NK-92 (cell line): Measurements from ENCODE around the gene FREY1.
A peak's percentile ranks its signal among the peaks of the same experiment; 100 is the strongest.

Experiments used
- DNase-seq: peaks from one replicate; lab custom pipeline; 2025; ENCODE audit not compliant: unreplicated experiment; lab: John Stamatoyannopoulos, UW

FREY1 gene

GRCh38 chr11:45928535-45929215 is 21.6 kb upstream of the FREY1 start:
- DNase-seq: no peak

- DNase-seq: no peak
These were observed 20.8 kb upstream of the FREY1 start for GRCh38 chr11:45927684-45928413.

GRCh38 chr11:45927332-45927683 is 20.2 kb upstream of the FREY1 start:
- DNase-seq: no peak

- no peak for DNase-seq
These were observed 19.7 kb upstream of the FREY1 start for GRCh38 chr11:45926536-45927331.

GRCh38 chr11:45926001-45926401 is 18.9 kb upstream of the FREY1 start:
- DNase-seq: no peak

GRCh38 chr11:45925550-45925949 is 18.5 kb upstream of the FREY1 start:
- no peak for DNase-seq

- DNase-seq: no peak
These were observed 17.9 kb upstream of the FREY1 start for GRCh38 chr11:45924927-45925326.

GRCh38 chr11:45924036-45924915 is 17.2 kb upstream of the FREY1 start:
- no peak for DNase-seq

GRCh38 chr11:45922425-45923082 is 15.5 kb upstream of the FREY1 start, which contains the start of gene LARGE2:
TSS of gene LARGE2 (plus strand) at chr11:45922656. CDS start at chr11:45922883, 227 bp downstream.
- DNase-seq: no peak

- no peak for DNase-seq
These were observed 14.7 kb upstream of the FREY1 start for GRCh38 chr11:45921561-45922424.

GRCh38 chr11:45920531-45921477 is 13.7 kb upstream of the FREY1 start:
- no peak for DNase-seq

- DNase-seq: no peak
These were observed 12.9 kb upstream of the FREY1 start for GRCh38 chr11:45919806-45920530.

- DNase-seq: no peak
These were observed 12.0 kb upstream of the FREY1 start for GRCh38 chr11:45918962-45919675.

- DNase-seq: no peak
These were observed 11.4 kb upstream of the FREY1 start for GRCh38 chr11:45918331-45918941.

GRCh38 chr11:45917623-45918330 is 10.7 kb upstream of the FREY1 start, which contains the start of gene PEX16:
TSS of gene PEX16 (minus strand) at chr11:45917877. CDS start at chr11:45917811, 66 bp downstream.
- peak; percentile 82 for DNase-seq

- no peak for DNase-seq
These were observed 10.2 kb upstream of the FREY1 start for GRCh38 chr11:45917286-45917622.
